ENCODE results near the gene TSPAN33. TPM values are rescaled to one million over a fixed set of nuclear protein-coding genes. Genes with fewer than 3 reads are reported as not detected.
"Not testable (repeated sequence)": the region's sequence is repeated elsewhere in the genome, so short reads cannot be mapped to it uniquely, and the experiment has no call there.

TSPAN33 gene
- total RNA-seq, 1 donor from 2014 or later, result 9.5 TPM

GRCh38 chr7:129118182-129118581 is 26.3 kb upstream of the TSPAN33 start:
- intact Hi-C loops (cut with DNase I), result no loop called here
- no peak for DNase-seq
- Histone ChIP-seq H3K4me3 (no peak overlapping the region), H3K27ac (no peak overlapping the region), H3K9me3 (peaks cover 10% of the 10 kb centered on the region), H3K36me3 (no peaks in the 10 kb centered on the region), H3K4me1 (no peaks in the 10 kb centered on the region), H3K27me3 (ENCODE audit: low read depth) (peaks cover 12% of the 10 kb centered on the region)
- no peak for ATAC-seq
- TF ChIP-seq, protein P1, sequence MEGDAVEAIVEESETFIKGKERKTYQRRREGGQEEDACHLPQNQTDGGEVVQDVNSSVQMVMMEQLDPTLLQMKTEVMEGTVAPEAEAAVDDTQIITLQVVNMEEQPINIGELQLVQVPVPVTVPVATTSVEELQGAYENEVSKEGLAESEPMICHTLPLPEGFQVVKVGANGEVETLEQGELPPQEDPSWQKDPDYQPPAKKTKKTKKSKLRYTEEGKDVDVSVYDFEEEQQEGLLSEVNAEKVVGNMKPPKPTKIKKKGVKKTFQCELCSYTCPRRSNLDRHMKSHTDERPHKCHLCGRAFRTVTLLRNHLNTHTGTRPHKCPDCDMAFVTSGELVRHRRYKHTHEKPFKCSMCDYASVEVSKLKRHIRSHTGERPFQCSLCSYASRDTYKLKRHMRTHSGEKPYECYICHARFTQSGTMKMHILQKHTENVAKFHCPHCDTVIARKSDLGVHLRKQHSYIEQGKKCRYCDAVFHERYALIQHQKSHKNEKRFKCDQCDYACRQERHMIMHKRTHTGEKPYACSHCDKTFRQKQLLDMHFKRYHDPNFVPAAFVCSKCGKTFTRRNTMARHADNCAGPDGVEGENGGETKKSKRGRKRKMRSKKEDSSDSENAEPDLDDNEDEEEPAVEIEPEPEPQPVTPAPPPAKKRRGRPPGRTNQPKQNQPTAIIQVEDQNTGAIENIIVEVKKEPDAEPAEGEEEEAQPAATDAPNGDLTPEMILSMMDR (IDR thresholded peaks at IDR 0.05), result no peak

DNA sequence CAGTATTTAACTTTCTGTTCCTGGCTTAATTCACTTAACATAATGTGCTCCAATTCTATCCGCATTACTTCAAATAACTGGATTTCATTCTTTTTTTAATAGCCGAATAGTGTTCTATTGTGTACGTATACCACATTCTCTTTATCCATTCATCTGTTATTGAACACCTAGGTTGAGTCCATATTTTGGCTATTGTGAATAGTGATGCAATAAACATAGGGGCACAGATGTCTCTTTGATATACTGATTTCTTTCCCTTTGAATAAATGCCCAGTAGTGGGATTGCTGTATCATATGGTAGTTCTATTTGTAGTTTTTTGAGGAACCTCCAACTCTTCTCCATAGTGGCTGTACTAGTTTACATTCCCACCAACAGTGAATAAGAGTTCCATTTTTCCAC is 25.5 kb upstream of the TSPAN33 start:
- H3K27me3 ChIP-seq (ENCODE audit: low read depth), result peaks cover 12% of the 10 kb centered on the region
- TF ChIP-seq, protein P1 (IDR thresholded peaks at IDR 0.05), result no peak
- DNase-seq, result no peak
- H3K36me3 ChIP-seq, result no peaks in the 10 kb centered on the region
- no peak overlapping the region for H3K4me3 ChIP-seq
- no peak overlapping the region for H3K27ac ChIP-seq
- H3K9me3 ChIP-seq, result peaks cover 10% of the 10 kb centered on the region
- intact Hi-C loops (cut with DNase I), result no loop called here
- no peak for ATAC-seq
- no peaks in the 10 kb centered on the region for H3K4me1 ChIP-seq

DNA sequence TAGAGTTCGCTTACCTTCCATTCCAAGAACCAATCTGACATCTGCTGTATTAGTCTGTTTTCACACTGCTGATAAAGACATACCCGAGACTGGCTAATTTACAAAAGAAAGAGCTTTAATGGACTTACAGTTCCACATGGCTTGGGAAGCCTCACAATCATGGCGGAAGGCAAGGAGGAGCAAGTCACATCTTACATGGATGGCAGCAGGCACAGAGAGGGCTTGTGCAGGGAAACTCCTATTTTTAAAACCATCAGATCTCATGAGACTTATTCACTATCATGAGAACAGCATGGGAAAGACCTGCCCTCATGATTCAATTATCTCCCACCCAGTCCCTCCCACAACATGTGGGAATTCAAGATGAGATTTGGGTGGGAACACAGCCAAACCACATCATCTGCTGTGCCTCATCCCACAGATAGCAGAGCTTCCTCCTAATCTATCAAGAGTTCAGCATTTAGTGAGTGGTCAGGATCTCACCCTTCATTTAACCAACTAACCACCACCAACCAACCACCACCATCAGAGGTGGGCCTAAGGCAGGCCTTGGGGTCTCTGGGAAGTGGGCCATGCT is 22.9 kb upstream of the TSPAN33 start:
- H3K4me1 ChIP-seq; H3K36me3 ChIP-seq; H3K27ac ChIP-seq; ATAC-seq; H3K4me3 ChIP-seq; intact Hi-C loops (cut with DNase I); DNase-seq: not testable (repeated sequence)
- Histone ChIP-seq H3K27me3 (ENCODE audit: low read depth) (peaks cover 16% of the 10 kb centered on the region), H3K9me3 (peaks cover 10% of the 10 kb centered on the region)

DNA sequence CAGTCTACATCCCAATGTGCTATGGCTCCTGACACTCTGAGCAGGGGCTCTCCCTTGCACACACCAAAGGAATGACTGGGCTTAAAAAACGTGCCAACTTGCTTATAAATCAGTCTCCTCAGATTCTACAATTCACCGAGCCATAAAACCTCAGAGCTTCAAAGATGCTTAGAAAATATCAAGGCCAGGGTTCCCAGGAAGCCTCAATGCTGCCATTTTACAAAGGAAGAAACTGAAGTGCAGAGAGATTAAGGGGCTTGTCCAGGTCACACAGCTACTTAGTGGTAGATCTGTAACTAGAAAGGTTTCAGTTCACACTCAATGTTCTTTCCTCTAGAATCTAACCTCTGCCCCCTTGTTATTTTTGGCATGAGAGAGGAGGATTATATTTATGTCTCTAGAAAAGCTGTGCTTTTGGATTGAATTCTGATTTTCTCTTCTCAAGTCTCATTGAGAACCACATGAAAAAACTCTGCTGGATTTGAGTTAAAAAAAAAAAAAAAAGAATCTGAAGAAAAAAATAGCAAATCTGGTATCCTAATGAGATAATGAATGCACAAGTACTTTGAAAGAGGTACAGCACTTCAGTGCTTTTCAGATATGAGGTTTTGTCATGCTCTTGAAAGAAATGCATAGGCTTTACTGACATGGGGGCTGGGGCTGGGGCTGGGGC is 22.3 kb upstream of the TSPAN33 start:
- H3K4me1 ChIP-seq, result no peaks in the 10 kb centered on the region
- H3K27me3 ChIP-seq (ENCODE audit: low read depth), result peaks cover 20% of the 10 kb centered on the region
- no peaks in the 10 kb centered on the region for H3K36me3 ChIP-seq
- TF ChIP-seq, protein P1 (IDR thresholded peaks at IDR 0.05), result no peak
- peaks cover 10% of the 10 kb centered on the region for H3K9me3 ChIP-seq
- no peak overlapping the region for H3K27ac ChIP-seq
- no peak for ATAC-seq
- no peak overlapping the region for H3K4me3 ChIP-seq
- no peak for DNase-seq
- intact Hi-C loops (cut with DNase I), result no loop called here

DNA sequence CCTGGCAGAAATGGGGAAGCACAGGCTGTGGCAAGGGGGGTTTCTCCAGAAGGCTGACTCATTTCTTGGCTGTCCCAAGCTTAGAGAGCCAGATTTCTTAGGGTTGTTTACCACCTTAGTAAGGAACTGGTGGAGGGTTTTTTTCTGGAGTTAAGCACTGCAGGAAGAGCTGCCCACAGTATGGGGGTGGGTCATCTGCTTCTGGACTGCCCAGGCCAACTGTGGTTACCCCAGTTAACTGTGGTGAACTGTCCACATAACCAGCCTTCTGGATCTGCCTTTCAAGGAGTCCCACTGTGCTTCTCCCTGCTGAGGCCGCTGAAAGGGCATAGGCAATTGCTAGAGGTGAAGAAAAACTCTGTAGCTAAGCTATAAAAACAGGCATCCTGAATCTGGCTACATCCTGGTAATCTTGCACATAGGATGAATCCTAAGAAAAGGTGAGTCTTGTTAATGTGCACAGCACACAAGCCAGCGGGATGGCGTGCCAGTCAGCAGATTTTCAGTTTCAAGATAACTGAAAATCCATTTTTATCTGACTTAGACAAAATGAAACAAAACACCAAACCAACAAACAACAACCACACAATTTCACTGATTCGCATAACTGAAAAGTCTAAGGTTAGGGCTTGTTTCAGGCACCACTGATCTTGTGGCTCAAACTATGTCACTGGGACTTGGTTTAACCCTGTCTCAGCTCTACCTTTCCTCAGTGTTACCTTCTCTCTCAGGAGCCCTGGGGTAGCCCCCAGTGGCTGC is 21.6 kb upstream of the TSPAN33 start:
- DNase-seq, result no peak
- H3K4me3 ChIP-seq, result no peak overlapping the region
- no peak overlapping the region for H3K27ac ChIP-seq
- no peak for ATAC-seq
- H3K9me3 ChIP-seq, result peaks cover 10% of the 10 kb centered on the region
- TF ChIP-seq, protein P1 (IDR thresholded peaks at IDR 0.05), result no peak
- intact Hi-C loops (cut with DNase I), result no loop called here
- no peaks in the 10 kb centered on the region for H3K36me3 ChIP-seq
- peaks cover 19% of the 10 kb centered on the region for H3K27me3 ChIP-seq (ENCODE audit: low read depth)
- H3K4me1 ChIP-seq, result no peaks in the 10 kb centered on the region

GRCh38 chr7:129123510-129123857 is 21.0 kb upstream of the TSPAN33 start:
- Histone ChIP-seq H3K4me1 (no peaks in the 10 kb centered on the region), H3K27me3 (ENCODE audit: low read depth) (peaks cover 15% of the 10 kb centered on the region), H3K27ac (no peak overlapping the region), H3K9me3 (peaks cover 10% of the 10 kb centered on the region), H3K36me3 (no peaks in the 10 kb centered on the region), H3K4me3 (no peak overlapping the region)
- intact Hi-C loops (cut with DNase I), result no loop called here
- no peak for DNase-seq
- ATAC-seq, result no peak
- TF ChIP-seq, protein P1 (IDR thresholded peaks at IDR 0.05), result no peak
